ENCODE measurements around the gene TNFAIP6. TPM values are rescaled to one million over a fixed set of nuclear protein-coding genes. Genes with fewer than 3 reads are reported as not detected.
"Not testable (repeated sequence)": the region's sequence is repeated elsewhere in the genome, so short reads cannot be mapped to it uniquely, and the experiment has no call there.

The TNFAIP6 gene, protein sequence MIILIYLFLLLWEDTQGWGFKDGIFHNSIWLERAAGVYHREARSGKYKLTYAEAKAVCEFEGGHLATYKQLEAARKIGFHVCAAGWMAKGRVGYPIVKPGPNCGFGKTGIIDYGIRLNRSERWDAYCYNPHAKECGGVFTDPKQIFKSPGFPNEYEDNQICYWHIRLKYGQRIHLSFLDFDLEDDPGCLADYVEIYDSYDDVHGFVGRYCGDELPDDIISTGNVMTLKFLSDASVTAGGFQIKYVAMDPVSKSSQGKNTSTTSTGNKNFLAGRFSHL
- polyA plus RNA-seq (ENCODE audit: insufficient read length): 9.0 TPM

DNA sequence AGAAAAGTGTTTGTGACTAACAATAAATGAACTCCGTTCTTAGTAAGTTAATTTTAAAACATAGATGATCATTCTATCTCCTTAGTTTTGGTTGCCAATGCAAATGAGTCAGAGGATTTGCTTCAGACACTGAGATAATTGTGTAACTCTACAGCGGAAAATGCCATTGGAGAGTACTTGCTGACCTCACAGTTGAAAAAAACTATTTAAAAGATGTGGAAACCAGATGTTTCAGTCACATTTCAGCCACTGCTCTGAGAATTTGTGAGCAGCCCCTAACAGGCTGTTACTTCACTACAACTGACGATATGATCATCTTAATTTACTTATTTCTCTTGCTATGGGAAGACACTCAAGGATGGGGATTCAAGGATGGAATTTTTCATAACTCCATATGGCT, at the start of gene TNFAIP6:
TNFAIP6 (plus strand) TSS at position 234 of the 400 bp plus-strand sequence; CDS start at position 309, 75 bp downstream.
- DNase-seq: peak; percentile 90

DNA sequence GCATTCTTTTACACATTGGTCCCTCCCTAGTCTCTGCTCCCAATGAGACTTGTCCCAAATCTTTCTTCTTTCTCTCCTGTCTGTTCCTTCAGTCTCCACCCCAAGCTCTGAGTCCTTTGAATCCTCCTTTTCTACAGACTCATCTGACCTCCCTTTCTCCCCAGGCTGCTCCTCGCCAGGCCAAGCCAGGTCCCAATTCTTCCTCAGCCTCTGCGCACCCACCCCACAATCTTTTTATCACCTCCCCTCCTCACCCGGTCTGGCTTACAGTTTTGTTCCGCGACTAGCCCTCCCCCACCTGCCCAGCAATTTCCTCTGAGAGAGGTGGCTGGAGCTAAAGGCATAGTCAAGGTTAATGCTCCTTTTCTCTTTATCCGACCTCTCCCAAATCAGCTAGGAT, 47.1 kb upstream of the TNFAIP6 start:
- DNase-seq: not testable (repeated sequence)

DNA sequence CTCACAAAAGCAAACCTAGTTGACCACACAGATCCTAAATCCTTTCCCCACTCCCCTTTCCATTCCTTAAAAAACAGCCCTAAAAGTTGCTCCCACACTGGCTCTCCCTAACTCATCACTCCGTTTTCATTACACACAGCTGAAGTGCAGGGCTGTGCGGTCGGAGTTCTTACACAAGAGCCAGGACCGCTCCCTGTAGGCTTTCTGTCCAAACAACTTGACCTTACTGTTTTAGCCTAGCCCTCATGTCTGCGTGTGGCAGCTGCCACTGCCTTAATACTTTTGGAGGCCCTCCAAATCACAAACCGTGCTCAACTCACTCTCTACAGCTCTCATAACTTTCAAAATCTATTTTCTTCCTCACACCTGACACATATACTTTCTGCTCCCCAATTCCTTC, 45.0 kb upstream of the TNFAIP6 start:
- DNase-seq: not testable (repeated sequence)

DNA sequence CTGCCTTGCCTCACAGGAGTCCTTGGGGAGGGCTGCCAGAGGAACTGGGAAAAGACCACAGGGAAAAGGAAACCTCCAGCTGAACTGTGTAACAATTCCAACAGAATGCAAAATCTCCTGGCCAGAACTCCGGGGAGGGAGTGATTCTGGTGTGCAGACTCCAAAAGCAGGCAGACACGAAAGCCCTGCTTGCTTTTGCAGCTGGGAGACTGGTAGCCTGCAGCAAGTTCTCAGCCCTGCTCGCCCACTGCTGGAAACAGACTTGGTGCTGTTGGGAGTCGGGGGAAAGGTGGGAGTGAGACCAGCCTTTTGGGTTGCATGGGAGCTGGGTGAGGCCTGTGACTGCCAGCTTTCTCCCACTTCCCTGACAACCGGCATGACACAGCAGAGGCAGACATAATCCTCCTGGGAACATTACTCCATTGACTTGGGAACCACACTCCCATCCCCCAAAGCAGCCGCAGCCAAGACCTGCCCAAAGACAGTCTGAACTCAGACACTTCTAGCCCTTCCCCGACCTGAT, 42.0 kb upstream of the TNFAIP6 start:
- peak; percentile 56 for DNase-seq

DNA sequence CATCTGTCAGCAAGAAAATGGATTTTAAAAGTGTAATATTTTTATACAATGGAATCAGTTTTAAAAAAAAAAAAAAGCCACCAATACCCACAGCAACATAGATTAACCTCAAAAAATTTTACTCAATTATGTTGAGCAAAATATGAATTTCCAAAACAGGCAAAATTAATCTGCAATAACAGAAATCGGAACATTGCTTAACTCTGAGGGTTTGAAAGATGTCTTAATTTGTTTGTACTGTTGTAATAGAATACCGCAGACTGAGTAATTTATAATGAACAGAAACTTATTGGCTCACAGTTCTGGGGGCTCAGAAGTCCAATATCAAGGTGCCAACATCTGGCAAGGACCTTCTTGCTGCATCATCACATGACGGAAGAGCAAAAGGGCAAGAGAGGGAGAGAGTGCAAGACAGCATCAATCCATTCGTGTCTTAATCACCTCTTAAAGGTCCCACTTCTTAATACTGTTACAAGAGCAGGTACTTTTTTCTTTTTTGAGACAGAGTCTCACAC, 31.8 kb upstream of the TNFAIP6 start:
- DNase-seq: no peak

DNA sequence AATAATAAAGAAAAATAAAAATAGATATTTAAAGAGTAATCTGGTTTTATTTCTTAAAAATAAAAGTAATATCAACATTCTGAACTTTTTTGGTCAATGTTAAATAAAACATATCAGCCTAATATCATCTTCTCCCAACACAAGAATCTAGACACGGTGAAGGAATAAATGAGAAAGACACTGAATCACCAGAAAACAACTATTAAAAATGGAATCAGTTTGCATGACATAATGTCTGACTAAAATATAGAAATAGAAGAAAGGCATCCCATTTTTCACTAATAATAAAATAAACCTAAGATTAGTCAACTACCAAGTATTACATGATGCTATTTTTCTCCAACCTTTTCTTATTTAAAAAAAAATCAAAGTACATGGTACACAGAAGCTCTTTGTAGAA, 30.8 kb upstream of the TNFAIP6 start:
- DNase-seq: no peak

DNA sequence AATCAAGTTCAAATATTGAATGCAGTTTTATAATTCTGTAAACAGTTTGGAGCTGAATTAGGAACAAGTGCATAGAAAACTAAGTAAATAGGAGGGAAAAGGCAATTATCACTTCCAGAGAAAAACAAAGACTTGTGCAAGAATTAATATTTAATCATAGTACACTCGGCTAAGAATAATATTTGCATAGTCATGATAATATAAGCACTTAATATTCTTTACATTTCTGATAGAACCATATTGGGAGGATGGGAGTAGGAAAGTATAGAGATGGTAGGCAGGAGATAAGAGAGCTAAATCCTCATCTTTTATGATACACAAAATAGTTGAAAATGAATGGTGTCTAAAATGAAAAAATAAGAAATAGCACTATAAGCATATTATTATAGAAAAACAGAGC, 27.4 kb upstream of the TNFAIP6 start:
- no peak for DNase-seq

DNA sequence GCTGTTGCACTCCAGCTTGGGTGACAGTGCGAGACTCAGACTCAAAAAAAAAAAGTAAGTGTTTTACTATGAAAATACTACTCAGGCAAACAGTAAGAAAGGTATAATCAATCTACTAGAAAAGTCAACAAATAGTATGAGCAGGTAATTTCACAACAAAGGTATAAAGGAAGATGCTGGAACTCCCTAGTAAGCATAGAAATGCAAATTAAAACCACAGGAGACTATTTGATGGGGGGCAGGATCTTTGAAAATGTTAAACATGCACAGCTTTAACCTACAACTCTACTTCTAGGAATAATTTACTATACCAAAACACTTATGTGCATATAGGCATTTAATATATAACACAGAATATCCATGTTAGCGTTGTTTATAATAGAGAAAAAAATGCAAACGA, 24.3 kb upstream of the TNFAIP6 start:
- DNase-seq: no peak

DNA sequence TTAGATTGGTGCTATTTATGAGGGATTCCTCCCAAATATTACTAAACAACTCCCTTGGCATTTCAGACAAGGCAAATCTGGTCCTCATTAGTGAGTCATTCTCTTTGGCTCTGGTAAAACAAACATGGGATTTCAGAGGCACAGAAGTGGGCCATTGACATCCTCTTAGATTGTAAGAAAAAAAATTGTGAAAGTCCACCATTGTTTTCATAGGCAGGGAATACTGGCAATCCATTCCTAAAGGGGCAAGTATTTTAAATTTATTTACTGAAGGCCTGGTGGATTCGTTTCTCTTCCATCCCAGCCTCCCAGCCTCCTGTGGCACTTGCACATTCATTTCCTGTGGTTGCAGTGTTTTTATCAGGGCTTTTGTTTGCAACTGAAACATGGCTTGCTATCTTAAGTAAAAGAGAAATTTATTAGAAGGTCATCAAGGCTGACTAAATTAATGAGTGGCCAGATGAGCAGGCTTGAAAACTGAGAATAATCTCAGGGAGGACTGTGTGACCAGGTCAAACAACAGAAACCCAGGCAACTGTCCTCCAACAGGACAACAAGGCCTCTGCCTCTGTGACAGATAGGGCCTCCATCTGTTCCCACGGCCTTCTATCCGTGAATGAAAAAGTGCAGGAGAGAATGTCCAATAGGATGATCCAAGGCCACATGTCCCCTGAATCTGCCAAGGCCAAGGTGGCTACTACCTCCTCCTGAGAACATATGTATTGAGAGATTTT, 23.1 kb upstream of the TNFAIP6 start:
- DNase-seq: no peak

DNA sequence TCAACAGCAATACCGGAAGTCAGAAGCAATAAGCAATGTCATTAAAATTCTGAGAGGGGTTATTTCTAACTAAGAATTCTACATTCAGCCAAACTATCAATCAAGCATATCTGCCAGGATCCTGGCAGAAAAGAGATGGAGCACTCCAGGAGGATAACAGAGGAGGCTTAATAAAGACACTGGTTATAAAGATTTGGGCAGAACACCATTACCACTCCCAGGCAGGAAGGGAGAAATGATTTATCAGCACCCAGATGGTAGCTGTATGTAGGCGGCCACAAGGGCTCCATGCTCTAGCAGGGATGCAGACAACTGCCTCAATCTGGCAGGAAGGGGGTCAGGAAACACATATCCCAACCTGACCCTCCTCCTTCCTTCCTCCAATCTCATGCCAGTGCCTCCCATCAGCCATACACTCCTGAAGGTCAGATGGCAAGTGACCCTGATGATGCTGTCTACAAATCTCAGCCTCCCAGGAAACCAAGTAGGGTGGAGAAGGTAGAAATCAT, 20.5 kb upstream of the TNFAIP6 start:
- no peak for DNase-seq

DNA sequence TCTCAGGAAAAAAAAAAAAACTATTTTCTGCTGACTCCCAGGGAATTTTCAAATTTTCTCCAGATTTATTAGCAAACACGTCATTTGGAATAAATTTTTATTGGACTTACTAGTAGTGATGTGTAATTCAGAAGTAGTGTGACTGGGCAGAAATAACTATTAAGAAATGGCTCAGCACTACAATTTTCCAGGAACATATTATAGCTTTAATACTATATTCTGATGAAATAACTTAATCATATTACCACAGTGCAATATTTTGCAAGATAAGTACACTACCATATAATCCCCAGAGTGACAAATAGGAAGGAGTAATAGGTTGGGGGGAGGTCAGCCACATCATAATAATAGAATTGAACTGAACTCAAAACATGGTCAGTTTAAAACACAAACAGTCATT, 19.7 kb upstream of the TNFAIP6 start:
- DNase-seq: peak; percentile 56

DNA sequence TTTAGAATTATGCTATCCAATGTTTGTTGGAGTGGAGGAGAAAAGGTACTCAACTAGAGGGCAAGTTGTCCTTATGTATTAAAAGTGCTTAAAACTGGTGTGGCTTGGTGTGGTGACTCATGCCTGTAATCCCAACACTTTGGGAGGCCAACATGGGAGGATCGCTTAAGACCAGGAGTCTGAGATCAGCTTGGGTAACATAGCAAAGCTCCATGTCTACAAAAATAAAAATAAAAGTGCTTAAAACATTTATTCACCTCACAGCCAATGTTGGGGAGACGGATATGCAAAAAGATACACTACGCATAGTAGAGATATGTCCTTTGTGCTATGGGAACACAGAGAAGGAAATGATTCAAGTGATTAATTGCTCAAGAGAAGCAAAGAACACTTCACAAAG, 19.3 kb upstream of the TNFAIP6 start:
- no peak for DNase-seq

DNA sequence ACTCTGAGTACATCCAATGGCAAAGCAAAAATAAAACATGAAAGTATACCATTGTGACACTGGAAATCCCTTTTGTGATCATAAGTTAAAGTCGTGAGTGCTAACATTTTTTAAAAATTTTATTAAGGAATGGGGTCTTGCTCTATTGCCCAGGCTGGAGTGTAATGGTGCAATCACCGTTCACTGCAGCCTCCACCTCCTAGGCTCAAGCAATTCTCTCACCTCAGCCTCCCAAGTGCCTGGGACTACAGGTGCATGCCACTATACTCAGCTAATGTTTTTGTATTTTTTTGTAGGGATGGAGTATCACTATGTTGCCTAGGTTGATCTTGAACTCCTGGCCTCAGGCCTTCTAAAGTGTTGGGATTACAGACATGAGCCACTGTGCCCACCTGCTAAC, 14.3 kb upstream of the TNFAIP6 start:
- DNase-seq: no peak

DNA sequence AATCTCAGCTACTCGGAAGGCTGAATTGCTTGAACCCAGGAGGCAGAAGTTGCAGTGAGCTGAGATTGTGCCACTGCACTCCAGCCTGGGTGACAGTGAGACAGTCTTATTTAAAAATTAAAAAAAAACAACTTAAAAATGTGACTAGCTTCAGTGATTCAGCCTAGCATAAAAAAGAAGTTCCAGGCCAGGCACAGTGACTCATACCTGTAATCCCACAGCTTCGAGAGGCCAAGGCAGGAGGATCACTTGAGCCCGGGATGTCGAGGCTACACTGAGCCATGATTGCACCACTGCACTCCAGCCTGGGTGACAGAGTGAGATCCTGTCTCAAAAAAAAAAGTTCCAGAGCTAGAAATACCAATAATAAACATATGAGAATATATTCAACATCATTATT, 13.2 kb upstream of the TNFAIP6 start:
- DNase-seq: not testable (repeated sequence)

DNA sequence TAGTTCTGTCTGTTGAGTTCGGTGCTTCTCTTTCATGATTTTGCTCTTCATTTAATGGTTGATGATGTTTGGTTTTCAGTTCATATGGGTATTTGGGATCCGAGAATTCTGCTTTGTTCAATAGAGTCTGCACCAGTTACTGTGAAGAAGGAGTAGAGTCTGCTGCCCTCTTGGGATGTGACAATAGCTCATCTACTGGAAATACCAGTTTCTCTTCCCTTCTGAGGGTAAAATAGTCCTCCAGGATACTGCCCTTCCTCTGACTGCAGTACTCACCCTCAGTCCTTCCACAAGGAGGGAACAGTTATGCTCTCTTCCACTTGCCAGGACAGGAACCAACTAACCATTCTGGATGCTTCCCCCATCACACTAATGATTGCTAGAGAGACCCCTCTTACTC, 12.5 kb upstream of the TNFAIP6 start:
- DNase-seq: no peak

DNA sequence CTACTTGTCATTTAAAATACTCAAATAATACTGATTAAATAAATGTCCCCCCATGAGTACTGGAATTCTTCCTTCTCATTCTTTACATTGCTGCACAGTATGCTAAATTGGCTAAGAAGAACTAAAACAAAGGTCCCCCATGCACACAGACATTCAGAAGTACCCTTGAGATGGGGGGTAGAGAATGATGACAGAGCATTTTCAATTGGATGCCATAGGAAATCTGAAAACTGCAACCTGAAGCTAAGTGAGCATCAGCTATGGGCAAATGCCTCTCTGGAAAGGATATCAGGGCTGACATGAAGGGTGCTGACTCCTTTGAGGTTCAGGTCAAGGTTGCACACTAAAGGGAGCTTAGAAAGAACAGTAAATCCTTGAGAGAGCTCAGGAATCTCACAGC, 10.1 kb upstream of the TNFAIP6 start:
- no peak for DNase-seq

DNA sequence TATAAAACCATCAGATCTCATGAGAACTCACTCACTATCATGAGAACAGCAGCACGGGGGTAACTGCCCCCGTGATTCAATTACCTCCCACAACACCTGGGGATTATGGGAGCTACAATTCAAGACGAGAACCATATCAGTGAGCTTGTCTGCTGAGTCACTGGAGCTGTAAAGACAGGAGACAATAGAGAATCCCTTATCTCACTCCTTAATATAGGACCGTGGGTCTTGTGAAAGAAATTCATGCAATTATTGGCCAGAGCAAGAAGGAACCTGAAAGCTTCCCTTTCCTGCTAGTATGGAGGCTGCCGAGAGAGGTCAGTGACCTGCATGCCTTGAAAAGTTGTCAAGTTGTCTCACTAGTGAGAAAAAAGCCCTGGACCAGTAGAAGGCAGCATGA, 9.5 kb upstream of the TNFAIP6 start:
- DNase-seq: no peak

DNA sequence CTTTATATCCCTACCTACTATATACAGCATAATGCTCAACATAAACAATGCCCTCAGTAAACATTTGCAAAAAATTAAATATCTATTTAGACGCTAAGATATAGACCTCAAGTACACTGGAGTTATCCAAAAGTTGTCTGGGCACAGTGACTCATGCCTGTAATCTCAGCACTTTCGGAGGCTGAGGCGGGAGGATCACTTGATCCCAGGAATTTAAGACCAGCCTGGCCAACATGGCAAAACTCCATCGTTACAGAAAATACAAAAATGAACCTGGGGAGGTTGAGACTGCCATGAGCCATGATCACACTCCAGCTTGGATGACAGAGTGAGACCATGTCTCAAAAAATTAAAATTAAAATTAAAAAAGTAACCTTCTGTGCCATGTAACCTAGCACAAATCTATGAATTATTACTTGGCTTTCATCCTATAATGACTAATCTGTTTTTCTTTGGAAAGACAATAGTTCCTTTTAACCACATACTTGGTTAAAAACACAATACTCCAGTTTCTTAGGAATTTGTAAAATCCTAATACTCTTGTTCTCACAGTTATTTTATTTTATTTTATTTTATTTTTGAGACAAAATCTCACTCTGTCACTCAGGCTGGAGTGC, 6.7 kb upstream of the TNFAIP6 start:
- no peak for DNase-seq

DNA sequence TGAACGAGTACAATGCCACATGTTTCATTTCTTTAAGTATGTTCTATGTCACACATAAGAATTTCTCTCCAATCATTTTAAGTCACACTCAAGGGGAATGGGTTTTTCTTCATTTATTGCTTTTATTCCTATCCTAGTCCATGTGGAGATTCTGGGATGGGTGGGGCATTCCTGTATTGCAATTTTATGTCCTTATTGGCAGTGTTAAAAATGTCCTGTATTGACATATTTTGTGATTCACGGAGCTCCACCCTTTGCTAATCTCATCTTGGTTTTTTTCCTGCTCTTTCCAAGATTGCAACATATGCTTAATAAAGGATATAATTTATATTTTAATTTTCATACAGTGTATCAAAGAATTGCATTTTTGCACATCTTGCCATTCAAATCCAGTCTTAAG, 3.4 kb upstream of the TNFAIP6 start:
- no peak for DNase-seq

DNA sequence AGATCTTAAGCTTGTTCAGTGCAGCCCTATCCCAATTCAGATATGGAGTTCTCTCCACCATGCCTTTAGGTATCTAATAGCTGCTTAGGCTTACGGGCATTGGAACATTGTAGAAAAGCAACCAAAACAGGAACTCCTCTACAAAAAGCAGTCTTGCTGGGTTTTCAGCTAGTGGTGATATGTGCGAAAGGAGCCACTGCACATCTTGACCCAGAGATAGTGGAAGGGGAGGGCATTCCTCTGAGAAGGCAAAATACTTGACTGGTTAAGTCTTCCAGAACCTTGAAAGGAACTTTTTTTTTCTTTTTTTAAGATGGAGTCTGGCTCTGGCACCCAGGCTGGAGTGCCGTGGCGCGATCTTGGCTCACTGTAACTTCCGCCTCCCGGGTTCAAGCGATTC, 2.6 kb upstream of the TNFAIP6 start:
- DNase-seq: no peak

DNA sequence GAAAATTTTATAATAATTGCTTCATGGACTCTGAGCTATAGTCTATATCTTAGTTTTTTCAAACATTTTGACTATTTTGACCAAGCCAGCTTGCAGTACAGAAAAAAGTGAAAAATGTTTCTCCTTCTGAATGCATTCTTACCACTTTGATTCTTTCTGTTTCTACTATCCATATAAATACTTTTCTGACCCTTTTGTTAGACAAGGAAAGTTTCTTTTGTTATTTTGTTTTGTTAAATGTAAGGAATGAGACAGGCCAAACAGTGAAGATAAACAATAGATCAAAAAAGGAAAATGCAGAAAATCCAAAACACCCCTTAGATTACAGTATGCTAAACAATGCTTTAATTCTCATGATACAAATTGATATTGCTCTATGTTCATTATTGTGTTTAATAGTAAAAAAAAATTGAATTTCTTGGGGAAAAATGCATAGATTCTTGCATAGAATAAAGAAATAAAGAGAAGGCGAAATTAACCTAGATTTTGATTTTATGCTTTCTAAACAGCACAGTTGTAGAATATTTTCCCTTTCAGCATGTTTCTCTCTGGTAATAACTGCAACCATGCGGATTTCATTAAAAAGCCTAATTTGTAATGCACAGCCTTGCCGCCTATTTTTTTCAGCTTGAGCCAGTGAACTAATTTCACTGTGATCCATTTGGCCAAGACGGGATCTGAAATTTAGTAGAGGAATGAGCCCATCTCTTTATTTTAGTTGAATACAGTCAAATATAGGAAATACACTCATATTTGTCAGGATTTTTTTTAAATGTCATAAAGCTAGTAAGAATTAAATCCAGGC, 976 bp downstream of the TNFAIP6 start:
- DNase-seq: no peak

DNA sequence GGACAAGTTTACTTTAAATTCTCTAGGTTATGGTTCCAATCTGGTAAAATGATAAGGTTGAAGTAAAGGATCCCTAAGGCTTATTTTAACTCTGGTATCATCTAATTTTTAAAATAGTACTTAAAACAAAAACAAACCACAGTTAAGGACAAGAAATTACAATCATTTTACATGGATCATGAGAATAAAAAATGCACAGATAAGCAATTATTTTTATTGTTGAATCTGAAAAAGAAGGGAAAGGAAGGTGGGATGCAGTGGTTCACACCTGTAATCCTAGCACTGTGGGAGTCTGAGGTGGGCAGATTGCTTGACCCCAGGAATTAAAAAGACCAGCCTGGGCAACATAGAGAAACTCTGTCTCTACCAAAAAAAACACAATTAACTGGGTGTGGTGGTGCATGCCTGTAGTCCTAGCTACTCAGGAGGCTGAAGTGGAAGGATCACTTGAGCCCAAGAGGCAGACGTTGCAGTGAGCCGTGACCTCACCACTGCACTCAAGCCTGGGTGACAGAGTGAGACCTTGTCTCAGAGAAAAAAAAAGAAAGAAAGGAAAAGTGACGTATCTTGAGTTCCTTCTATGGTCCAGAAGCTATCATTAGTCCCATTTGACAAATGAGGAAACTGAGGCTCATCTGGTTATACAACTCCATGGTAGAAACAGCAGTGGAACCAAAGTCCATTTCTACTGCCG, 2.5 kb downstream of the TNFAIP6 start:
- no peak for DNase-seq
